Hepatic stellate cell (primary cell): ENCODE results near the gene FERMT1.
"Not testable (repeated sequence)": the region's sequence is repeated elsewhere in the genome, so short reads cannot be mapped to it uniquely, and the experiment has no call there.

Source experiments
- DNase-seq: peaks from one replicate; pipeline ENCODE4 v3.0.0; 2011; ENCODE audit warnings: low spot score

FERMT1 gene

GRCh38 chr20:6040958-6041807 lies 81.6 kb downstream of the FERMT1 start:
- no peak for DNase-seq

- DNase-seq, result no peak
Observed at GRCh38 chr20:6040540-6040939, 82.3 kb downstream of the FERMT1 start.

GRCh38 chr20:6039766-6040165 lies 83.1 kb downstream of the FERMT1 start:
- DNase-seq, result no peak

GRCh38 chr20:6038256-6038655 lies 84.6 kb downstream of the FERMT1 start:
- no peak for DNase-seq

GRCh38 chr20:6037082-6037481 lies 85.7 kb downstream of the FERMT1 start:
- DNase-seq, result no peak

- DNase-seq, result no peak
Observed at GRCh38 chr20:6036213-6036612, 86.6 kb downstream of the FERMT1 start.

GRCh38 chr20:6034134-6034969 lies 88.5 kb downstream of the FERMT1 start:
- no peak for DNase-seq

- not testable (repeated sequence) for DNase-seq
Observed at GRCh38 chr20:6032907-6033306, 89.9 kb downstream of the FERMT1 start.

- no peak for DNase-seq
Observed at GRCh38 chr20:6030453-6031080, 92.3 kb downstream of the FERMT1 start.

GRCh38 chr20:6029538-6029937 lies 93.3 kb downstream of the FERMT1 start:
- no peak for DNase-seq

- no peak for DNase-seq
Observed at GRCh38 chr20:6028818-6029217, 94.0 kb downstream of the FERMT1 start.

- DNase-seq, result no peak
Observed at GRCh38 chr20:6026051-6026450, 96.8 kb downstream of the FERMT1 start.
